WI38 (cell line): ENCODE data around the gene RPL27A.
A peak's percentile ranks its signal among the peaks of the same experiment; 100 is the strongest.

Experiments used
- H3K4me3 ChIP-seq: 2 replicates; pipeline ENCODE4 v1.5.1; 2011; ENCODE audit warnings: low read depth, mild to moderate bottlenecking, control low read depth, low read length
- CTCF ChIP-seq: IDR thresholded peaks from 2 replicates; pipeline ENCODE4 v1.5.1; 2012; ENCODE audit warnings: low read depth, mild to moderate bottlenecking, control low read depth, low read length

RPL27A gene

GRCh38 chr11:8682303-8683114 lies at the start of gene RPL27A, which contains the start of gene TRIM66:
TSS of gene RPL27A (plus strand) at chr11:8682792. CDS start at chr11:8682814, 22 bp downstream.
TSS of gene TRIM66 (minus strand) at chr11:8682665. CDS start at chr11:8672274, 10,391 bp downstream.
- TF ChIP-seq CTCF = no peak
- H3K4me3 ChIP-seq = peak within 1 kb of the TSS; percentile 98

- H3K4me3 ChIP-seq = no peak overlapping the region
- no peak for TF ChIP-seq CTCF
Observed at GRCh38 chr11:8634498-8634897, 48.1 kb upstream of the RPL27A start.

GRCh38 chr11:8636127-8636526 lies 46.5 kb upstream of the RPL27A start:
- H3K4me3 ChIP-seq = no peak overlapping the region
- TF ChIP-seq CTCF = no peak

GRCh38 chr11:8638300-8638699 lies 44.3 kb upstream of the RPL27A start:
- no peak overlapping the region for H3K4me3 ChIP-seq
- TF ChIP-seq CTCF = no peak

- no peak overlapping the region for H3K4me3 ChIP-seq
- TF ChIP-seq CTCF = no peak
Observed at GRCh38 chr11:8639655-8640054, 42.9 kb upstream of the RPL27A start.

- TF ChIP-seq CTCF = no peak
- H3K4me3 ChIP-seq = no peak overlapping the region
Observed at GRCh38 chr11:8640267-8640906, 42.2 kb upstream of the RPL27A start.

- no peak overlapping the region for H3K4me3 ChIP-seq
- no peak for TF ChIP-seq CTCF
Observed at GRCh38 chr11:8641332-8641731, 41.3 kb upstream of the RPL27A start.
